GM23338 (cell line): ENCODE measurements around the gene TOMM6.

Source experiments
- CTCF ChIP-seq, 2 experiments: fragments of 200-600 bp in 1 of 2; sonication (generic) in 1 of 2; conservative IDR thresholded peaks; 2 replicates each; pipeline versions ENCODE4 v1.5.1 to v1.6.1; 2016 to 2017; ENCODE audit warnings: antibody characterized with exemption in 2 of 2, low read depth in 2 of 2, mild to moderate bottlenecking in 2 of 2, moderate library complexity in 1 of 2
- EZH2phosphoT487 ChIP-seq: fragments of 200-600 bp; sonication (generic); IDR thresholded peaks from one replicate; pipeline ENCODE4 v1.8.1; 2018; ENCODE audit warnings: antibody characterized with exemption; ENCODE audit not compliant: unreplicated experiment

- no peak for TF ChIP-seq CTCF (conservative IDR thresholded peaks at IDR 0.05; ENCODE audit: low read depth in 2 of 2)
- TF ChIP-seq EZH2phosphoT487, result no peak
Observed at GRCh38 chr6:41756354-41756753, 31.1 kb upstream of the TOMM6 start.
